Measurements from ENCODE around the gene METTL15. TPM values are rescaled to one million over a fixed set of nuclear protein-coding genes. Genes with fewer than 3 reads are reported as not detected.

METTL15 gene
- total RNA-seq, 1 donor from 2014 or later, result 16.2 TPM

DNA sequence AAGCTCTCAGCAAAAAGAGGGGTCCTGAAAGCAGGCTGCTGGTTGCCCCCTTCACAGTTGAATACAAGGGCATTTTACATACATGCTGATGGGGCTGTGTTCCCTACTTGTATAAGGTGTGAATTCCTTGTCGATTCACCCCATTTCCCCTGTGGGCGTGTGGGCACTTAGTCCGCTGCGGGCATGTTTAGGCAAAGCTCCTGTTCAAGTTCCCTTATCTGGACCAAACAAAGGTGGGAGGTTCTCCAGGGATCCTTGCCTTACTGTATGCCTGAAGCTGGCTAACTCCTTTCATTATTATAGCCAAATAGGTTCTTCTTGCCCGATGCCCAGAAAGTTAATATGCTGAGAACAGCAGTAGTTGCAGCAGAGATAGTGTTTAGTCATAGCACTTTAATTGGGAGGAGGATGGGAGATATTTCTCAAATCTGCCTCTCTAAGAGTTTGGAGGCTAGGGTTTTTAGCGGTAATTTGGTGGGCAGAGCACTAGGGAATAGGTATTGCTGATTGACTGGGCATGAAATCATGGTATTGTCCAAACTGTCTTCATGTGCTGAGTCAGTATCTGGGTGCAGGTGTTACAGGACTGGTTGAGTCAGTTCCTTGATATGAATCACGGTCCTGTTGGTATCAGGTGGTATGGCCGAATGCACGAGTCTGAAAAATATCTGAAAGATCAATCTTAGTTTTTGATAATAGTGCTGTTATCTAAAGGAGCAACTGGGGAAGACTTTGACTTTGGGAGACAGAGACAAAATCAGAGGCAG lies 32.7 kb downstream of the METTL15 start:
- Mint-ChIP-seq H3K27ac (ENCODE audit: unreplicated experiment) (no peak overlapping the region), H3K36me3 (ENCODE audit: low read depth) (peaks cover 40% of the 10 kb centered on the region), H3K4me3 (no peak overlapping the region), H3K27me3 (ENCODE audit: low read depth) (no peaks in the 10 kb centered on the region), H3K9me3 (peaks cover 15% of the 10 kb centered on the region), H3K4me1 (peaks cover under 1% of the 10 kb centered on the region)
- TF ChIP-seq, protein P1, sequence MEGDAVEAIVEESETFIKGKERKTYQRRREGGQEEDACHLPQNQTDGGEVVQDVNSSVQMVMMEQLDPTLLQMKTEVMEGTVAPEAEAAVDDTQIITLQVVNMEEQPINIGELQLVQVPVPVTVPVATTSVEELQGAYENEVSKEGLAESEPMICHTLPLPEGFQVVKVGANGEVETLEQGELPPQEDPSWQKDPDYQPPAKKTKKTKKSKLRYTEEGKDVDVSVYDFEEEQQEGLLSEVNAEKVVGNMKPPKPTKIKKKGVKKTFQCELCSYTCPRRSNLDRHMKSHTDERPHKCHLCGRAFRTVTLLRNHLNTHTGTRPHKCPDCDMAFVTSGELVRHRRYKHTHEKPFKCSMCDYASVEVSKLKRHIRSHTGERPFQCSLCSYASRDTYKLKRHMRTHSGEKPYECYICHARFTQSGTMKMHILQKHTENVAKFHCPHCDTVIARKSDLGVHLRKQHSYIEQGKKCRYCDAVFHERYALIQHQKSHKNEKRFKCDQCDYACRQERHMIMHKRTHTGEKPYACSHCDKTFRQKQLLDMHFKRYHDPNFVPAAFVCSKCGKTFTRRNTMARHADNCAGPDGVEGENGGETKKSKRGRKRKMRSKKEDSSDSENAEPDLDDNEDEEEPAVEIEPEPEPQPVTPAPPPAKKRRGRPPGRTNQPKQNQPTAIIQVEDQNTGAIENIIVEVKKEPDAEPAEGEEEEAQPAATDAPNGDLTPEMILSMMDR (conservative IDR thresholded peaks at IDR 0.05), result no peak
- no peak for DNase-seq (ENCODE audit: low read depth, low spot score)

DNA sequence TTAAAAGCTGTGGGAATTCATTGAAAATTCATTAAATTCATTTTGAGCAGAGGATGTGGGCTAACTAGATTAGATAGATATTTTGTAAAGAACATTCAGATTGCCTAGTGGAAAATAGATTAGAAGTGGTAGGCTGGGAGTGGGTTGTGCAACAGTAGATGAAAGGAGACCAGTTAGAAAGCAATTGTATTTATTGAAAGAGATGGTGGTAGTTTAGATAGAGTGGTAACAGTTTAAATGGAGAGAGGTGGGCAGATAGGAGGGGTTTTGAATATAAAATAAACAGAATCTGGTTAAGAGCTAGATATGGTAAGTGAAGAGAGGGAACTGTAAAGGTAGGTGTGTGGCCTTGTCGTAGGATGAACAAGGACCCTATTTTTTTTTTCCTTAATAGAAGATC lies 34.5 kb downstream of the METTL15 start:
- peaks cover 5% of the 10 kb centered on the region for H3K9me3 Mint-ChIP-seq
- DNase-seq (ENCODE audit: low read depth, low spot score), result no peak
- TF ChIP-seq, protein P1 (conservative IDR thresholded peaks at IDR 0.05), result no peak
- no peak overlapping the region for H3K4me3 Mint-ChIP-seq
- peaks cover 25% of the 10 kb centered on the region for H3K36me3 Mint-ChIP-seq (ENCODE audit: low read depth)
- H3K4me1 Mint-ChIP-seq, result peaks cover 4% of the 10 kb centered on the region
- H3K27ac Mint-ChIP-seq (ENCODE audit: unreplicated experiment), result no peak overlapping the region
- H3K27me3 Mint-ChIP-seq (ENCODE audit: low read depth), result no peaks in the 10 kb centered on the region

DNA sequence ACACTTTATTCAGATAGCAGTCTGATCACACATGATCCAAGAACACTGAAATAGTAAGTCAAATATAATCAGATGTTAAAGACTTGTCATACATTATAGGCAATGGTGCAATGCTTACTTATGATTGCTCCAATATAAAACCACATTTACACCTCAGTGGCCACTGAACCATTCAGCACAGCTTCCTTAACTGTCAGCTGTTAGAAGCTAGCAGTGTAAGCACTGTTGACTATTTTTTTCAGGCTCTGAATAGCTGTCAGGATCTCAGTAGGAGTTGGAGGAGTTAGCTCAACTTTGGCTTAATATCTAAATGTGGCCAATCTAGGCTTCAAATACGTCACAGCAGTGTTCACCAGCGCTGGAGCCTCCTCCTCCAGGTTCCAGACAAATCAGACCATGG lies 36.6 kb downstream of the METTL15 start:
- DNase-seq (ENCODE audit: low read depth, low spot score), result no peak
- Mint-ChIP-seq H3K36me3 (ENCODE audit: low read depth) (peaks cover 7% of the 10 kb centered on the region), H3K9me3 (peaks cover 5% of the 10 kb centered on the region), H3K27me3 (ENCODE audit: low read depth) (no peaks in the 10 kb centered on the region), H3K27ac (ENCODE audit: unreplicated experiment) (no peak overlapping the region), H3K4me1 (peaks cover 4% of the 10 kb centered on the region), H3K4me3 (no peak overlapping the region)
- TF ChIP-seq, protein P1 (conservative IDR thresholded peaks at IDR 0.05), result no peak

DNA sequence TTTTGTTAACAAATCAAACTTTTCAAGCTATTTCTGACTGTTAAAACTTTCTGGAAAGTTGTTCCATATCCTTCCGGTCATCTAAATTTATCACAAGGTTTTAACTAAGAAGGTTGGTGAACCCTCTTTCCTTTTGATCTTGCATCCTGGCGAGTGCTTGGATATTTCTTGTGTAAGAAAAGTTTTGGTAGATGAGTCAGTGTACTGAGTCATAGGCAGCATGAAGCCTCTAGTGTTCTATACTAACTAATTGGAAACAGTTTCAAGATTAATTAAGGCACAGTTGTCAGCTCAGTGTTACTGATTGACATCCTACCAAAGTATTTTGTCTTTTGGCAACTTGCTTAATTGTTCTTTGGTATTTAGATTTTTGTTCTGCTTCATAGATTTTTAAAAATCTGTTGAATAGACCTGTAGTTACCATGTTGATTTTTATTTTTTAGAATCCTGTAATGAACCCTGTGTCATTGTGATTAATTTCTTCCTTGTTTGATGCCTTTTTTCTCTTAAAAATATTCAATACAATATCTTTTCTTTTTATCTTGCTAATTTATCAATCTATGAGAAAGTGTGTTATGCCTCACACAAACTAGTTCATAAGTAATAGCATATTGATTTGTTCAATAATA lies 38.0 kb downstream of the METTL15 start:
- DNase-seq (ENCODE audit: low read depth, low spot score), result no peak
- peaks cover under 1% of the 10 kb centered on the region for H3K9me3 Mint-ChIP-seq
- TF ChIP-seq, protein P1 (conservative IDR thresholded peaks at IDR 0.05), result no peak
- H3K4me3 Mint-ChIP-seq, result no peak overlapping the region
- H3K36me3 Mint-ChIP-seq (ENCODE audit: low read depth), result peaks cover under 1% of the 10 kb centered on the region
- H3K4me1 Mint-ChIP-seq, result peaks cover 4% of the 10 kb centered on the region
- H3K27ac Mint-ChIP-seq (ENCODE audit: unreplicated experiment), result no peak overlapping the region
- no peaks in the 10 kb centered on the region for H3K27me3 Mint-ChIP-seq (ENCODE audit: low read depth)

DNA sequence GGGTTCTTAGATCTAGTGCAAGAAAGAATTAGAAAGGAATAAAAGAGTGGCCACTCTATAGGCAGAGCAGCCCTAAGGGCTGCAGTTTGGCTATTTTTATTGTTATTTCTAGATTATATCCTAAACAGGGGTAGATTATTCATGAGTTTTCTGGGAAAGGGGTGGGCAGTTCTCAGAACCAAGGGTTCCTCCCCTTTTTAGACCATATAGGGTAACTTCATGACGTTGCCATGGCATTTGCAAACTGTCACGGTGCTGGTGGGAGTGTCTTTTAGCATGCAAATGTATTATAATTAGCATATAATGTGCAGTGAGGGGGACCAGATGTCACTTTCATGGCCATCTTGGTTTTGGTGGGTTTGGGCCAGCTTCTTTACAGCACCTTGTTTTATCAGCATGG lies 44.6 kb downstream of the METTL15 start:
- H3K4me1 Mint-ChIP-seq, result no peaks in the 10 kb centered on the region
- H3K4me3 Mint-ChIP-seq, result no peak overlapping the region
- TF ChIP-seq, protein P1 (conservative IDR thresholded peaks at IDR 0.05), result no peak
- H3K27ac Mint-ChIP-seq (ENCODE audit: unreplicated experiment), result no peak overlapping the region
- H3K36me3 Mint-ChIP-seq (ENCODE audit: low read depth), result peaks cover 10% of the 10 kb centered on the region
- H3K9me3 Mint-ChIP-seq, result peaks cover 3% of the 10 kb centered on the region
- no peaks in the 10 kb centered on the region for H3K27me3 Mint-ChIP-seq (ENCODE audit: low read depth)
- DNase-seq (ENCODE audit: low read depth, low spot score), result no peak

Measured in neural crest cell (in vitro differentiated cells).